GM10248 (cell line): ENCODE results near the gene ACP5.
"Not testable (repeated sequence)": the region's sequence is repeated elsewhere in the genome, so short reads cannot be mapped to it uniquely, and the experiment has no call there.

Source experiments
- CTCF ChIA-PET: fragments of 300-600 bp; sonication (Branson Sonifier 250); formaldehyde crosslinking; extraction: SDS; loops from one replicate; lab custom pipeline; 2021; ENCODE audit warnings: antibody characterized with exemption; lab: Yijun Ruan, JAX
- POLR2A ChIA-PET: fragments of 350-650 bp; sonication (Branson Sonifier 250); formaldehyde crosslinking; extraction: SDS; loops from one replicate; lab custom pipeline; 2020; ENCODE audit warnings: antibody characterized with exemption; lab: Yijun Ruan, JAX
- DNase-seq: peaks from one replicate; pipeline ENCODE4 v3.0.0; 2012; ENCODE audit errors: extremely low spot score
- TF ChIP-seq, protein P1 (sequence below): IDR thresholded peaks from 2 replicates; pipeline ENCODE4 v1.5.1; 2012; ENCODE audit warnings: mild to moderate bottlenecking, low read depth; ENCODE audit errors: extremely low read depth, missing control alignments, control extremely low read depth

ACP5 gene

DNA sequence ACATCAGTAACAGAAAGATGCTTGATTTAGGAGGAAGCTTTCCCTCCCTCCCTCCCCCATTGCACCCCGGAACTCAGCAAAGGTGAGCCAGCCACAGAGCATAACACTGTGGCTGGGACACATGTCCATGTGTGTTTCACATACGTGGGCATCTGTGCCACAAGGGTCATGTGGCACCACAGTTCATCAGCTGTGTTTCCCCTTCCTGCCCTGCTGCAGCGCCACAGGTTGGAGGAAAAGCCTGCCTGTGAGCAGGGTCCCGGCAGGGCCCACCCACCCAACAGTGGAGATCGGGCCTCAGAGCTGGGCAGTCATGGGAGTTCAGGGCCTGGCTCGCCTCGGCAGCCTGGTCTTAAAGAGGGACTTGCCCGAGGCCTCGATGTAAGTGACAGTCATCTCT is 2.8 kb downstream of the ACP5 start:
- CTCF ChIA-PET = interaction anchor here (0.7 to 3.8 kb wide), 5 partner anchors 10 to 92 kb away, joined by 3 to 23 read pairs (median 4); partner anchors contain the start of gene ELOF1
- POLR2A ChIA-PET = no interaction called here
- TF ChIP-seq, protein P1, sequence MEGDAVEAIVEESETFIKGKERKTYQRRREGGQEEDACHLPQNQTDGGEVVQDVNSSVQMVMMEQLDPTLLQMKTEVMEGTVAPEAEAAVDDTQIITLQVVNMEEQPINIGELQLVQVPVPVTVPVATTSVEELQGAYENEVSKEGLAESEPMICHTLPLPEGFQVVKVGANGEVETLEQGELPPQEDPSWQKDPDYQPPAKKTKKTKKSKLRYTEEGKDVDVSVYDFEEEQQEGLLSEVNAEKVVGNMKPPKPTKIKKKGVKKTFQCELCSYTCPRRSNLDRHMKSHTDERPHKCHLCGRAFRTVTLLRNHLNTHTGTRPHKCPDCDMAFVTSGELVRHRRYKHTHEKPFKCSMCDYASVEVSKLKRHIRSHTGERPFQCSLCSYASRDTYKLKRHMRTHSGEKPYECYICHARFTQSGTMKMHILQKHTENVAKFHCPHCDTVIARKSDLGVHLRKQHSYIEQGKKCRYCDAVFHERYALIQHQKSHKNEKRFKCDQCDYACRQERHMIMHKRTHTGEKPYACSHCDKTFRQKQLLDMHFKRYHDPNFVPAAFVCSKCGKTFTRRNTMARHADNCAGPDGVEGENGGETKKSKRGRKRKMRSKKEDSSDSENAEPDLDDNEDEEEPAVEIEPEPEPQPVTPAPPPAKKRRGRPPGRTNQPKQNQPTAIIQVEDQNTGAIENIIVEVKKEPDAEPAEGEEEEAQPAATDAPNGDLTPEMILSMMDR = no peak
- DNase-seq = no peak

DNA sequence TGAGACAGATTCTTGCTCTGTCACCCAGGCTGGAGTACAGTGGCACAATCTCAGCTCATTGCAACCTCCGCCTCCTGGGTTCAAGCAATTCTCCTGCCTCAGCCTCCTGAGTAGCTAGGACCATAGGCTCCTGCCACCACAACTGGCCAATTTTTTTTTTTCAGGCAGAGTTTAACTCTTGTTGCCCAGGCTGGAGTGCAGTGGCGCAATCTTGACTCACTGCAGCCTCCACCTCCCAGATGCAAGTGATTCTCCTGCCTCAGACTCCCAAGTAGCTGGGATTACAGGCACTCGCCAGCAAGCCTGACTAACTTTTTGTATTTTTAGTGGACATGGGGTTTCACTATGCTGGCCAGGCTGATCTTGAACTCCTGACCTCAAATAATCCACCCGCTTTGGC is 3.7 kb downstream of the ACP5 start:
- CTCF ChIA-PET = interaction anchor here (3.8 kb wide), 1 partner anchor 14 kb away, joined by 23 read pairs; the partner anchor contains the start of gene ELOF1
- DNase-seq, POLR2A ChIA-PET: not testable (repeated sequence)

DNA sequence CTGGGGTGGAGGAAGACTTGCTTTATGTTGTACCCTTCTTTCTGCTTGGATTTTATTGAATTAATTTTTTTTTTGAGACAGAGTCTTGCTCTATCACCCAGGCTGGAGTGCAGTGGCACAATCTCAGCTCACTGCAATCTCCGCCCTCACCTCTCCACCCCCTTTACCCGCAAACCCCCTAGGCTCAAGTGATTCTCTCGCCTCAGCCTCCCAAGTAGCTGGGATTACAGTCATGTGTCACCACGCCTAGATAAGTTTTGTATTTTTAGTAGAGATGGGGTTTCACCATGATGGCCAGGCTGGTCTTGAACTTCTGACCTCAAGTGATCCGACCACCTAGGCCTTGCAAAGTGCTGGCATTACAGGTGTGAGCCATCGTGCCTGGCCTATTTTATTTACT is 4.1 kb downstream of the ACP5 start:
- POLR2A ChIA-PET, DNase-seq: not testable (repeated sequence)
- CTCF ChIA-PET = interaction anchor here (3.8 kb wide), 1 partner anchor 14 kb away, joined by 23 read pairs; the partner anchor contains the start of gene ELOF1

DNA sequence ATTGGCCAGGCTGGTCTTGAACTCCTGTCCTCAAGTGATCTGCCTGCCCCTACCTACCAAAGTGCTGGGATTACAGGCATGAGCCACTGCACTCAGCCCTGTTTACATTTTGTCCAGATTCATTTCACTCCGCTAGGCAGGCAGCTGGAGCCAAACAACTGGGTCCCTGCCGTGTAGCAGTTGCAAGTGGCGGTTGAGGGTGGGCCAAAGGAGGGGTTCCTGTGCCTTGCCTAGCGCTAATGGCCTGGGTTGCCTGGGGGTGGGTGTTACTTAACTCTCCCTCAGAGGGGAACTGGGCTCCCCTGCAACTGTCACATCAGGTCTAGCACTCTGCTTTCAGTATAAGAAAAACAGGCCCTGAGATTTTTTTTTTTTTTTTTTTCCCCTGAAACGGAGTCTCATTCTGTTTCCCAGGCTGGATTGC is 7.4 kb downstream of the ACP5 start:
- TF ChIP-seq, protein P1 = no peak
- CTCF ChIA-PET = interaction anchor here (0.9 to 1.6 kb wide), 2 partner anchors 9 to 10 kb away, joined by 3 to 4 read pairs; no protein-coding TSS in a partner anchor
- peak; percentile 38 for DNase-seq
- POLR2A ChIA-PET = interaction anchor here (0.7 kb wide), 1 partner anchor 178 kb away, joined by 3 read pairs; no protein-coding TSS in a partner anchor

DNA sequence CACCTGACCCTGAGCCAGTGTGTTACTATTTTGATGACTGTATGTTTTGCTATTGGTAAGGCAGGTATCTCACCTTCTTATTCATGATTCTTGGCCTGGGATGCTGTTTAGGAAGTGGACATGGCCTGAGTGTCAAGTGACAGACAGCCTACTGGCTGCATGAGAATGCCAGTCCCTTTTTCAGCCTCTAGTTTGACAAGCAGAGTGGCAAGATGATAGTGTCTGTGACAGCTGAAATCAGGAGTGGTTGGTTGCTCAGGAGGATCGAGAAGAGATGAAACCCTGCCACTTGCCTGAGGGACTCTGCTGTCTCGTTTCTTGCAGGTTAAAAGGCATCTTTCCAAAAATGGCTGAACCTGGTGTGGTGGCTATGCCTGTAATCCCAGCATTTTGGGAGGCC is 11.3 kb downstream of the ACP5 start:
- DNase-seq = no peak
- CTCF ChIA-PET = no interaction called here
- POLR2A ChIA-PET = no interaction called here
- TF ChIP-seq, protein P1 = no peak

DNA sequence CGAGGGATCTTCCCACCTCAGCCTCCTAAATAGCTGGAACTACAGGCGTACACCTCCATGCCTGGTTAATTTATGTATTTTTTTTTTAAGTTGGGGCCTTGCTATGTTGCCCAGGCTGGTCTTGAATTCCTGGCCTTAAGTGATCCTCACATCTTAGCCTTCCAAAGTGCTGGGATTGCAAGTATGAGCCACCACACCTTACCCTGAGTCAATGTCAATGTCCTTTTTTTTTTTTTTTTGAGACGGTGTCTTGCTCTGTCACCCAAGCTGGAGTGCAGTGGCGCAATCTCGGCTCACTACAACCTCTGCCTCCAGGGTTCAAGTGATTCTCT is 11.8 kb downstream of the ACP5 start:
- CTCF ChIA-PET, POLR2A ChIA-PET, DNase-seq: not testable (repeated sequence)

DNA sequence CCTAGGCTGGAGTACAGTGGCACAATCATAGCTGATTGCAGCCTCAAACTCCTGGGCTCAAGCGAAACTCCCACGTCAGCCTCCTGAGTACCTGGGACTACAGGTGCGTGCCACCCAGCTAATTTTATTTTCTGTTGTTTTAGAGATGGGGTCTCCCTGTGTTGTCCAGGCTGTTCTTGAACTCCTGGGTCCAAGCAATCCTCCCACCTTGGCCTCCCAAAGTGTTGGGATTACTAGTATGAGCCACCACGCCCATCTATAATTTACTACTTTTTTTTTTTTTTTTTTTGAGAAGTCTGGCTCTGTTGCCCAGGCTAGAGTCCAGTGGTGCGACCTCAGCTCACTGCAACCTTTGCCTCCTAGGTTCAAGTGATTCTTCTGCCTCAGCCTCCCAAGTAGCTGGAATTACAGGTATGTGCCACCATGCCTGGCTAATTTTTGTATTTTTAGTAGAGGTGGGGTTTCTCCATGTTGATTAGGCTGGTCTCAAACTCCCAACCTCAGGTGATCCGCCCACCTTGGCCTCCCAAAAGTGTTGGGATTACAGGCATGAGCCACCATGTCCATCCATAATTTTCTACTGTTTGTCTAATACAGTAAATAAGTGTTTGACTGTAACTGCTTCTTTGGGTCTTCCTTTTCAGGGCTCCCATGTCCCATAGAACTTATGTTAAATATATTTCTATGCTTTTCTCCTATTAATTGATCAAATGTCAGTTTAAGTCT is 13.2 kb downstream of the ACP5 start:
- CTCF ChIA-PET = interaction anchor here (1.0 kb wide), 3 partner anchors 14 to 28 kb away, joined by 3 to 5 read pairs (median 3); no protein-coding TSS in a partner anchor
- POLR2A ChIA-PET, DNase-seq: not testable (repeated sequence)

DNA sequence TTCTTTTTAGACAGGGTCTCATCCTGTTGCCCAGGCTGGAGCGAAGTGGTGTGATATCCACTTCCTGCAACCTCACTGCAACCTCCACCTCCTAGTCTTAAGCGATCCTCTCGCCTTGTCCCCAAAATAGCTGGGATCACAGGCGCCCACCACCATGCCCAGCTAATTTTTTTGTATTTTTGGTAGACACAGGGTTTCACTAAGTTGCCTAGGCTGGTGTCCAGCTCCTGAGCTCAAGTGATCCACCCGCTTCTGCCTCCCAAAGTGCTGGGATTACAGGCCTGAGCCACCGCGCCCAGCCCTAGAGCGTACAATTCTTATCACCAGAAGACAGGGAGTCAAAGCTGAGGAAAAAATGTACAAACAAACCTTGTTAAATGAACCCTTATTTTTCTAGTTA is 13.9 kb downstream of the ACP5 start:
- DNase-seq = no peak
- TF ChIP-seq, protein P1 = no peak
- CTCF ChIA-PET = interaction anchor here (0.9 to 1.9 kb wide), 7 partner anchors 13 to 360 kb away, joined by 3 to 12 read pairs (median 3); no protein-coding TSS in a partner anchor
- POLR2A ChIA-PET = no interaction called here
